Duodenal mucosa (tissue), 2 donors: ENCODE data around the gene SORCS2.

ENCODE experiments used
- H3K27ac ChIP-seq: one replicate; pipeline ENCODE4 v1.7.0; 2013; ENCODE audit warnings: low read depth, low read length
- H3K27me3 ChIP-seq, 2 donors: one replicate each; pipeline ENCODE4 v1.7.0; 2013; ENCODE audit warnings: low read length in 2 of 2, control low read depth in 1 of 2; ENCODE audit not compliant: insufficient read depth in 2 of 2, control insufficient read depth in 1 of 2
- H3K36me3 ChIP-seq, 2 donors: one replicate each; pipeline ENCODE4 v1.7.0; 2013; ENCODE audit warnings: low read length in 2 of 2, control low read depth in 1 of 2; ENCODE audit not compliant: insufficient read depth in 2 of 2, control insufficient read depth in 1 of 2
- H3K4me1 ChIP-seq, 2 donors: one replicate each; pipeline ENCODE4 v1.7.0; 2013; ENCODE audit warnings: low read length in 2 of 2, control low read depth in 1 of 2; ENCODE audit not compliant: insufficient read depth in 2 of 2, control insufficient read depth in 1 of 2
- H3K4me3 ChIP-seq, 2 donors: one replicate each; pipeline ENCODE4 v1.7.0; 2013; ENCODE audit warnings: low read length in 2 of 2, low read depth in 1 of 2
- H3K9ac ChIP-seq, 2 donors: one replicate each; pipeline ENCODE4 v1.7.0; 2013; ENCODE audit warnings: low read length in 2 of 2, low read depth in 1 of 2
- H3K9me3 ChIP-seq, 2 donors: one replicate each; pipeline ENCODE4 v1.7.0; 2013; ENCODE audit warnings: low read length in 2 of 2, control low read depth in 1 of 2; ENCODE audit not compliant: control insufficient read depth in 1 of 2

SORCS2 gene

DNA sequence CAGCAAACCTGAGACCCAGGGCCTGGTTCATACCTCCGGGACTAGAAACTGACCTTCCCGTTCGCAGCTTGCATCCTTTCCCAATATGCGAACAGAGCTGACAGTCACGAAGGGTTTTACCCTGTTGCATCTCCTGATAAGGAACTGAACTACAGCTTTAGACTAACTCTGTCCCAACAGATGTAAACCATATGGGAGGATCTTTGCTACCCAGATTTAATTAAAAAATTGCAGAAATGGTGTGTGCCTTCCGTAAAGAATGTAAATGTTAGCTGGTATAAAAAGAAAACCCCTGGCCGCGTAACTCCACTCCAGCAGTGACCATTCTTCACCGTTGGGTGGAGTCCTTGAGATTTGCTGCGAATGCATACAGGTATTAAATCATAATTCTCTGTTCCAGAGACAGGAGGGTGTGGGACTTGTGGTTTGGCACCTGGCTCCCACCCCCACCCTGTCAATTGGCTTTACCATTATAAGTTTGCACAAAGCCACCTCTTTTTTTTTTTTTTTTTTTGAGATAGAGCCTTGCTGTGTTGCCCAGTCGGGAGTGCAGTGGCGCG, 40.6 kb upstream of the SORCS2 start:
- Histone ChIP-seq H3K9me3 (no peaks in the 10 kb centered on the region), H3K36me3 (no peaks in the 10 kb centered on the region), H3K4me1 (peaks cover 0 to 6% of the 10 kb centered on the region in 2 donors), H3K9ac (no peak overlapping the region), H3K4me3 (no peak overlapping the region), H3K27me3 (no peaks in the 10 kb centered on the region), H3K27ac (no peak overlapping the region)

GRCh38 chr4:7153711-7154110, 38.6 kb upstream of the SORCS2 start:
- Histone ChIP-seq H3K4me1 (peaks cover 0 to 6% of the 10 kb centered on the region in 2 donors), H3K27me3 (no peaks in the 10 kb centered on the region), H3K9ac (no peak overlapping the region), H3K27ac (no peak overlapping the region), H3K9me3 (no peaks in the 10 kb centered on the region), H3K36me3 (no peaks in the 10 kb centered on the region), H3K4me3 (no peak overlapping the region)

GRCh38 chr4:7154351-7154981, 37.9 kb upstream of the SORCS2 start:
- Histone ChIP-seq H3K4me3 (no peak overlapping the region), H3K9me3 (no peaks in the 10 kb centered on the region), H3K9ac (no peak overlapping the region), H3K36me3 (no peaks in the 10 kb centered on the region), H3K4me1 (peaks cover 2 to 6% of the 10 kb centered on the region in 2 donors), H3K27me3 (no peaks in the 10 kb centered on the region), H3K27ac (no peak overlapping the region)

GRCh38 chr4:7155590-7156071, 36.7 kb upstream of the SORCS2 start:
- no peak overlapping the region for H3K27ac ChIP-seq

GRCh38 chr4:7156328-7156727, 36.0 kb upstream of the SORCS2 start:
- Histone ChIP-seq H3K4me1 (peaks cover 7 to 9% of the 10 kb centered on the region in 2 donors), H3K9me3 (no peaks in the 10 kb centered on the region), H3K9ac (no peak overlapping the region), H3K36me3 (no peaks in the 10 kb centered on the region), H3K4me3 (no peak overlapping the region), H3K27me3 (no peaks in the 10 kb centered on the region), H3K27ac (no peak overlapping the region)

More at GRCh38 chr4:7155590-7156071, 36.7 kb upstream of the SORCS2 start:
- Histone ChIP-seq H3K9me3 (no peaks in the 10 kb centered on the region), H3K36me3 (no peaks in the 10 kb centered on the region), H3K4me3 (no peak overlapping the region), H3K9ac (no peak overlapping the region), H3K4me1 (peaks cover 7 to 9% of the 10 kb centered on the region in 2 donors), H3K27me3 (no peaks in the 10 kb centered on the region)

GRCh38 chr4:7156761-7157488, 35.4 kb upstream of the SORCS2 start:
- no peaks in the 10 kb centered on the region for H3K9me3 ChIP-seq
- no peaks in the 10 kb centered on the region for H3K27me3 ChIP-seq
- no peak overlapping the region for H3K9ac ChIP-seq
- H3K36me3 ChIP-seq: no peaks in the 10 kb centered on the region
- peaks cover 7 to 9% of the 10 kb centered on the region in 2 donors for H3K4me1 ChIP-seq
- no peak overlapping the region for H3K27ac ChIP-seq
- no peak overlapping the region for H3K4me3 ChIP-seq

DNA sequence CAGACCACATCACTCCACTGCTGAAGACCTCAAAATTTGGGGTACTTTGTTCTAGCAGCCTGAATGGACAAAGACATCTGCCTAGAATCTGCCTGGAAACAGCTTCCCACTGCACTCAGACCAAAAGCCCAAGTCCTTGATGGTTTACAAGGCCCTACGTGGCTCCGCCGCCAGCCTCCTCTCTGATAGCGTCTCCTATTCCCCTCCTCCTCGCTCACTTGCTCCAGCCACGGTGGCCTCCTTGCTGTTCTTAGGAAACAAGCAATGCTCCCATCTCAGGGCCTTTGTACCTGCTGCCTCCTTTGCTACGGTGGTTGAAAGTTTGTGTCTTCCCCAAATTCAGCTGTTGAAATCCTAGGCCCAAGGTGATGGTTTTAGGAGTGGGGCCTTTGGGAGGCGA, 34.7 kb upstream of the SORCS2 start:
- Histone ChIP-seq H3K9ac (no peak overlapping the region), H3K4me1 (peaks cover 7 to 9% of the 10 kb centered on the region in 2 donors), H3K9me3 (no peaks in the 10 kb centered on the region), H3K36me3 (no peaks in the 10 kb centered on the region), H3K4me3 (no peak overlapping the region), H3K27ac (no peak overlapping the region), H3K27me3 (no peaks in the 10 kb centered on the region)

DNA sequence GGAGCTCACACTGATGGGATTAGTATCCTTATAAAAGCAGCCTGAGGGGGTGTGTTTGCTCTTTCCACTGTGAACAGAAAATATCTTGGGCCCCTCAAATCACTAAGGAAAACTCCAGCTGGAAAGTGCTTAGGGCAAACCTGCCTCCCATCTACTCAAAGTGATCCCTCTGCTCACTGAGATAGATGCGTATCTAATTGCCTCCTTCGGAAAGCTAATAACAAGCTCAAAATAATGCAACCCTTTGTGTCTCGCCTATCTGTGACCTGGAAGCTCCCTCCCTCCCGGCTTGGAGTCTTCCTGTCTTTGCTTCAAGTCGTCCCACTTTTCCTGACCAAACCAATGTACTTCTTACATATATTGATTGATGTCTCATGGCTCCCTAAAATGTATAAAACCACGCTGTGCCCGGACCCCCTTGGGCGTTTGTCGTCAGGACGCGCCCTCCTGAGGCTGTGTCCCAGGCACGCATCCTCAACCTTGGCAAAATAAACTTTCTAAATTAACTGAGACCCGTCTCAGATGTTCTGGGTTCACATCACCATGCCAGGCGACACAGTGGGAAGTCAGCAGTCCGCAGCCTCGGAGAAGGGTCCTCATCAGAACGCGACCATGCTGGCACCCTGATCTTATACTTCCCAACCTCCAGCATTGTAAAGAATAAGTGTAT, 34.1 kb upstream of the SORCS2 start:
- H3K9me3 ChIP-seq: no peaks in the 10 kb centered on the region
- H3K4me3 ChIP-seq: no peak overlapping the region
- H3K36me3 ChIP-seq: no peaks in the 10 kb centered on the region
- no peaks in the 10 kb centered on the region for H3K27me3 ChIP-seq
- no peak overlapping the region for H3K9ac ChIP-seq
- peaks cover 7 to 9% of the 10 kb centered on the region in 2 donors for H3K4me1 ChIP-seq
- H3K27ac ChIP-seq: no peak overlapping the region

DNA sequence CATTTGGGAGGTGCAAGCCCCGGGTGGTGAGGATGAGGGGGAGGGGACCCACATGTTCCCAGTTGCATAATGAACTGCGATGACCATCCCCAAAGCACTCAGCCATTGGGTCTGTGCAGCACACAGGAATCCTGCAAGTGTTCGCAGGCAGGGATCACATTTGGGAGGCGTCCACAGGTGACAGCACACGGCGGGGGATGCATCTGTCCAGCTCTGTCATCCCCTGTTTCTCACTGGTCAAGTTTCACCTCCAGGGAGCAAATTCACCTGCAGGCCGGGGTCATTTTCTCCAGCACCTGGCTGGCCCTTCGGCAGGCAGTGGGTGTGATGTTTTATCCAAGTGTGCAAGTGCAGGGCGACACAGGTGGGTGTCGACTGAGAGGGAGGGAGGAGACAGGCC, 33.3 kb upstream of the SORCS2 start:
- no peak overlapping the region for H3K27ac ChIP-seq
- no peaks in the 10 kb centered on the region for H3K9me3 ChIP-seq
- no peaks in the 10 kb centered on the region for H3K27me3 ChIP-seq
- no peak overlapping the region for H3K9ac ChIP-seq
- peaks cover 7 to 9% of the 10 kb centered on the region in 2 donors for H3K4me1 ChIP-seq
- H3K4me3 ChIP-seq: no peak overlapping the region
- H3K36me3 ChIP-seq: no peaks in the 10 kb centered on the region

- H3K9me3 ChIP-seq: no peaks in the 10 kb centered on the region
- no peak overlapping the region for H3K27ac ChIP-seq
- H3K4me1 ChIP-seq: peaks cover 7 to 9% of the 10 kb centered on the region in 2 donors
- H3K27me3 ChIP-seq: no peaks in the 10 kb centered on the region
- no peak overlapping the region for H3K4me3 ChIP-seq
- H3K36me3 ChIP-seq: no peaks in the 10 kb centered on the region
- H3K9ac ChIP-seq: no peak overlapping the region
Measured at GRCh38 chr4:7159923-7160322, 32.4 kb upstream of the SORCS2 start.
